GM15510 (cell line): ENCODE results near the gene CNOT10.

ENCODE experiments used
- POLR2A ChIP-seq: IDR thresholded peaks from 3 replicates; pipeline ENCODE4 v1.6.1; 2011; ENCODE audit warnings: borderline replicate concordance; ENCODE audit not compliant: insufficient read length; ENCODE audit errors: extremely low read depth

CNOT10 gene

DNA sequence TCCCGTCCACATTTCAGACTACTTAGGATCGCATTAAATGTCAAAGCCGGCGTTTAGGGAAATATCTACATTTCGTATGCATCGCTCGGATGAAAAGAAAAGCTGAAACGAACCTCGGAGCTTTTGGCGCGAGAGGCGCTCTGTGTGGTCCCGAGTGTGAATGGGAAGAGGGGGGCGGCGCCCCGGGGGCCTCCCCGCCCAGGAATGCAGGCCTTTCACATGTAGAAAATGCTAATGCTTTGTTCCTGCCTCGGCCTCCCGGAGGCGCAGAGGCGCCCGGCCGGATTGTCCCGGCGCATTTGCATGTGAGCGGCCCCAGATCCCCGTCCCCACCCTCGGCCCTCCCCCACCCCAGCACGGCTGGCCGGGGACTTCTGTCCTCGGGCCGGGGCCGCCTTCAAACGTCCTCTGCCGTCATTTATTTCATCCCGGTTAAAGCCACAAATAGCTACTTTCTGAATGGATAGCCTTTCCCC, 95.8 kb downstream of the CNOT10 start:
- TF ChIP-seq POLR2A, result no peak

DNA sequence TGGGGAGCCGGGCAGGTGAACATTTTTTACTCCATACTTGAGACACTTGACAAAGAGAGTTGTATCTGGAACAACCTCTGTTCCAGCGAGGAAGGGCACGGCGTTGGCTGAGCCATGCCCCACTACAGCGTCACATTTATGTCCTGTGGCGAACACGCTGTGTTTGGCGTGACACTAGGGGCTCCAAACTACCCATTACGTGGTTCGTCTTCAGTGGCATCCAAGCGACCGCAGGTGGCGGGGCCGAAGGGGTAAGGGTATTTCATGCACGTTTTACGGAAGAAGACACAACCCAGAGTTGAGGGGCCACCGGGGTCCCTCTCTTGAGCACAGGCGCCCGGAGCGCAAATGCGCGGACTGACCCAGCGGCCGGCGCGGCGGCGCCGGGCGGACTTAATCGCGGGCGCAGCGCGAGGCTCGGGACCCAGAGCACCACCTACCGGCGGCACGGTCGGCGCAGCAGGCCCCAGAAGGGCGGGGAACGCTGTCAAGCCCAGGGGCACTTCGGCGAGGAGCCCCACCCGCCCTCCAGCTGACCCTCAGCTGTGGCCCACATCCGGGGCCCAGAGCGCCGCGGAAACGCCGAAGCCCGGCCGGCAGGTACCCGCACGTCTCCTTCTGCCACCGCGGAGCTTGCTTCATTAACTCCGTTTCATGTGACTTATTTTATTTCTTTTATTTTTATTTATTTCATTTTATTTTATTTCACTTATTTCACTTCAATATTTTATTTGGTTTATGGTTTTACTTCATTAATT, 96.4 kb downstream of the CNOT10 start:
- peak; percentile 24 for TF ChIP-seq POLR2A

DNA sequence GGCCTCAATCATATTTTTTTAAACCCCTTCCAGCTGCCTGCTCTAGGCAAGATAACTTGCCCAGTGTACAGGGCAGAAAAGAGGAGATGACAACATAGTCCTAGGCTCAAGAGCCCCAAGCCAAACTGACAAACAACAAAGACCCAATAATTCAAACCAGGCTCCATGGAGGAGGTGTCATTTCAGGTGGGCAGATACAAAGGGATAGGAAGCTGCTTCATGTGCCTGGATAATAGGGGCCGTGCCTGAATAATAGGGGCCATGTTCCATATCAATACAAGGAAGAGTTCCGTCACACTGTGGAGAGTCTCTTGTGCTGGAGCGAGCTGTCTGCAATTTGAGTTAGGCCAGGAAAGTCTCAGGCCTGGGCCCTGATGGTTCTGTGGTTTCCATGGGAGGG, 97.4 kb downstream of the CNOT10 start:
- no peak for TF ChIP-seq POLR2A

DNA sequence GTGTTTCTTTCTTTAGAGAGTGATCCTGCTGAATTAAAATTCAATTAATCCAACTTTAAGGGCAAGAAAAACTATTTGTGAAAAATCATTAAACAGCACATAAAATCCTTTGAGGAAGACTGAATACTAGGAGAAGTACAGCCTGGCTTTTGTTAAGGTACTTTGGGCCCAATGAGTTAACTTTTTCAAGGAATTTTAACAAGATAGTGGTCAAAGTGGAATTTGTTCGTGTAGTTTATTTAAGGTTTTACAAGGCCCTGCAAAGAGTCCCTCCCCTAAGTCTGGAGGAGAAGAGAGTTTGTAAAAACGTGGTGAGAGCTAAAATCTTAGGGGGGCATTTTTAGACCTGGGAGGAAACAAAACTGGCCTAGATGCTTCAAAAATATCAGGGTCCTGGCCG, 106.8 kb downstream of the CNOT10 start:
- TF ChIP-seq POLR2A, result no peak

DNA sequence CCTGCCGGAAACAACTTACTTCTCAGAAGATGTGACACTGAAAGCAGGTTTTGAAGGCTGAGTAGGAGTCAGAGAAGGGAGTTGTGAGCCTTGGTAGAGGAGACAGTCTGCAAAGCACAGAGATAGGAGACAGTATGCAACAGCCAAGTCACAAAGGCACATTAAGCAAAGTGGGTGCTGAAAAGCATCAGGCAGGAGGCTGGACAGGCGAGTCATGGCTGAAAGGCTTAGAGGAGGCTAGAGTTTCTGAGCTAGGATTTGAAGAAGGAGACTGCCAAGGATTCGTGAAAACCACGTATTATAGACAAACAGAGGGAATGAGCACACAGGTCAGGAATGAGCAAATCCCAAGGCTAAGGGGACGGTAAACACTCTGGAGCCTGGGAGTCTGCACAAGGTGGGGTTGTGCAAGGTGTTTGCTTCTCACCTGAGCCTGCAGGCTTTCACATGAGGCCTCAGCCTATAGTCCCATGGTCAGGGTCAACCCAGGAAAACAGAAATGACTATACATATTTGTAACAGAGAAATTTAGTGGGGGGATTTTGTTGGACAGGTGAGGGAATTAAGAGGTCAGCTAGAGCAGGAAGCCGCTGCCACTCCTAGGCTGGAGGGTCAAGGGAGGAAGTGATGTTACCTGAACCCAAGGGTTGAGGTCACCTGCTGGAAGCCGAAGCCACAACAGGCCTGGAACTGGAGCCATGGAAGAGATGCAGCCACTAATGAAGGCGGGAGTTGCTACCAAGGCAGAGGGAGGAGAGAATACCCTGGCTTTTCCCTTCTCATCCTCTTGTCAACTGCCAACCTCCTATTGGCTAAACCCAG, 109.7 kb downstream of the CNOT10 start:
- TF ChIP-seq POLR2A, result no peak

DNA sequence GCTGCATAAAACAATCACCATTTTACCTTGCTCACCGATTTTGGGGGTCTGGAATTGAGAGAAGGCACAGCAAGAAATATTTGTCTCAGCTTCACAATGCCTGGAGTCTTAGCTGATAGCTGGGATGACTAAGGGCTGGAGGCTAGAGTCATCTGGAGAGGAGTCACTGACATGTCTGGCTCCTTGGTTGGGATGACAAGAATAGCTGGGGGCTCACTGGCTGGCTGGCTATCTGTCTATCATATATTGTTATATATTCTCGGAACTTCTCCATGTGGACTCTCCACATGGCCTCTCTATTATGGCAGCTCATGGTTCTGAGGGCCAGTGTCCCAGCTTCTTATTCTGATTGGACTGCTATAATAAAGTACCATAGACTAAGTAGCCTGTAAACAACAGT, 112.8 kb downstream of the CNOT10 start:
- TF ChIP-seq POLR2A, result no peak

DNA sequence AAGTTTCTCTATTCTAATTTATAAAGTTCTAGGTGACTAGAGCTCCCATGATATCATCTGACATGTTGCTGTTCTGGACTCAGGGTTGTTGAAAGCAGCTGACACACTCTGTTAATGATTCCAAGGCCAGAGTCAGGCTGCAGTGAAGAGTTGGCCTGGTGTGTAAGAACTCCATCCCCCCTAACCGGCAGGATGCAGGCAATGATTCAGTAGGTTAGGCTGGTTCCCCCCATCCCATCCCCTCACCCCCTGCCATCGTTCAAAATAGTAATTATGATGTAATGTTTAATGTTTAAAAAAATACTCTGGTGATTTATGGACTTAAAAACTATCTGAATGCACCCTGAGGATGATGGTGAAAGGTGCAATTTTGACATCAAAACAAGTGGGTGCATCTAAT, 128.2 kb downstream of the CNOT10 start:
- TF ChIP-seq POLR2A, result no peak

DNA sequence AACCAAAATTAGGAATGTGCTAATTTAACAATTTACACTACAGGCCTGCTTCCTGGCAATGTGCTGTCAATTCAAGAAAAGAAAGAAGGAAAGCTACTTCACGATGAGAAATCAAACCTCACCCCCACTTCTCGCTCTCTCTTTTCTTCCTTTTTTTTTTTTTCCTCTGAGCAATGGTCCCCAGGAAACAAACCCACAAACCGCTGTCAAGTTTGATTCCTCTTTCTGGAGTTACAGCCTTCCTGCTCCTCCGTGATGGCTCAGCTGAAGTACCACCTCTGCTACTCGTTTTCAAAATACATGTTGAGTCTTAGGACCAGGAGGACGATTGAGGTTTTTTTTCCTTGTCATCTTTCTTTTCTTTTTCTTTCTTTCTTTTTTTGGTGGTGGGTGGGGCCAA, 129.4 kb downstream of the CNOT10 start:
- no peak for TF ChIP-seq POLR2A

DNA sequence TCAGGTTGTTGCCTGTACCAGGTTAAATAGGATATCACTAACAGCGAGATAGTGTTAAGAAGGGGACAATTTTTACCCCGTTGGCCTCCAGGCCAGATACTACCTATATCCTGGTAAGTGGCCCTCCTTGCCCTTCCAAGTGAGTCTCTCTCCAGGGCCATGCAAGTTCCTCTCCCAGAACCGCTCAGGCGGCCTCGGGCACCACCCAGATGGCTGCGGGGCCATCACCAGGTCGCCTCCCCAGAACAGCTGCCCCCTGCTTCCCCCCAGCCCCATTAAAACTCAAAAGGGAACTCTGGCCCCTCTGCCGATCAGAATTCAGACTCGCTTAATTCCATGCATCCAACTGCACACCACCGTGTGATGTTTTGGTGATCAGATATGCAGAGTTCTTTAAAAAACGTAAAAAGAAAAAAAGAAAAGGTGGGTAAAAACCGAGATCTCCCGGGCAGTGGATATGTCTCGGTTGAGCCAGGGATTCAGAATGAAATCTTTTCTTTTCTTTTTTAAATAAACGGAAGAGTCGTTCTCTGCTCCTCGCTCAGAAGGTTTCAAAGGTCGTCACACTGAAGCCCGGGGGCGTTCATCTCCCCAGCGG, 131.0 kb downstream of the CNOT10 start:
- TF ChIP-seq POLR2A, result no peak

DNA sequence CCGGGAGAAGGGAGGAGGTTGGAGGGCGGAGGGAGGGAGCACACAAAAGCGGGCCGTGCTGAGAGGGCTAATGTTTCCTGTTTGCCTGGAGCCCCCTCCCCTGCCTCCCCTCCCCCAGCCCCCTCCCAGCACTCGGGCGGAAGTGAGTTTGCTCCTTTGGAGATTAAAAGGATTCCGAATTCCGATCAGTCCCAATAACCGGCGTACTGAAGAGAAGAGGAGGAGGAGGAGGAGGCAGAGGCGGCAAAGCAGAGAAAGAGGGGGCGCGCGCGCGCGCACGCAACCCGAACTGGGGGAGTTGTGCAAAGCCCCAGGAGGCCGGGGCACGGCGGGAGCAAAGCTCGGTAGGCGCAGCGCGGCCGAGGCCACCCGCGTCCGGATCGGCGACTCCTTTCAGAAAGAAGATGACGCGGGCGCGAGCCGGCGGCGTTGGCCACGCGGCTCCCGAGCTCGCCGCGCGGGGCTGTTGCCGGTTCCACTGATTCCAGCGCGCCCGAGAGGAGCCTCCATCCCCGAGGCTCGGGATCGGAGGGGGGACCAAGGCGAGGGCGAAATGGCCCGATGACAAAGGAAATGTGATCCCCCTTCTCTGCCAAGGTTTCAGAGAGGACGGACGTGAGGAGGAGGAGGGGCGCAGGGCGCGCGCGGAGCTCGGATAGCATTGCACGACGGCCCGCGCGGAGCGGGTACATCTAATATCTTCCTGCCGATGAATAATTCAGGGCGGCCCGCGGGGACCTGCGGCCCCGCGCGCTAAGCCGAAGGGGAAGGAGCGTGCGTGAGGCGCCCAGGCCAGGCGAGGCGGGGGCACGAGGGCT, 131.7 kb downstream of the CNOT10 start:
- TF ChIP-seq POLR2A, result no peak

DNA sequence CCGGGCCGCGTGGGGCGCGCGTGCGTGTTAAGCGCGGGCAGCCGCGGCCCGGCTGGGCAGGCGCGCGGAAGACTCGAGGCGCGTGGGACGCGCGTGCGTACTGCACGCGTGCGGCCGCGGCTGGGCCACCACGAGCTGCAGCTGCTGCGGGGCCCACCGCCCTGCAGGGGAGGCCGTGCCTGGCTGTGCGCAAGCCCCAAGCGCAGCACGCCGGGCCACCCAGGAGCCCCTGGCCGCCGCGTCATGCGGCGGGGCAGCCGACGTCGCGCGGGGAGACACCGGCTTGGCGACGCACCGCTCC, 132.2 kb downstream of the CNOT10 start:
- no peak for TF ChIP-seq POLR2A

DNA sequence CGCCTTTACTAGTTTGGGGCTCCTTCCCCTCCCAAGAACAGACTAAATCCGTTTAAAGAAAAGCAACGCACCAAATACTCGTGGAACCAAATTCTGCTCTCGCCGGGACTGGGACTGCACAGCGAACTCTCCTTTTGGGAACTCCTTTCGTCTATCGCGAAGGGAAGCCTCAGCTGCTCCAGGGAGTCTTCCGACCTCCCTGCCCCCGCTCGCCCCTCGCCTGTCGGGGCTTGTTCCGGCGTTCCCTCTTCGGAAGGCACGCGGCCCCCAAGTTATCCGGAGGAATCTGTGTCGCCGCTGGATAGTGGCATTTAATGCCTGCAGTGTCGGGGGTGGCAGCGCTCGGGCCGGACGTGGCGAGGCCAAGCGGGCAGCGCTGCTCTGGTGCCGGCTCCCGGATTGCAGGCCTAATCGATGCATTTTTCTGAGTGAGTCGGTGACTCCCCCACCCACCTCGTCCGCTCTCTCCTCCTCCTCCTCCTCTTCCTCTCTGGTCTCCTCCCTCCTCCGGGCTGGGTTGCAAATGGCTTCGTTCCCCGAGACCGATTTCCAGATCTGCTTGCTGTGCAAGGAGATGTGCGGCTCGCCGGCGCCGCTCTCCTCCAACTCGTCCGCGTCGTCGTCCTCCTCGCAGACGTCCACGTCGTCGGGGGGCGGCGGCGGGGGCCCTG, 132.7 kb downstream of the CNOT10 start, which contains the start of gene TRIM71:
TRIM71 (plus strand) TSS at position 440 of the 671 bp plus-strand sequence; CDS start at position 524, 84 bp downstream.
- TF ChIP-seq POLR2A, result no peak

DNA sequence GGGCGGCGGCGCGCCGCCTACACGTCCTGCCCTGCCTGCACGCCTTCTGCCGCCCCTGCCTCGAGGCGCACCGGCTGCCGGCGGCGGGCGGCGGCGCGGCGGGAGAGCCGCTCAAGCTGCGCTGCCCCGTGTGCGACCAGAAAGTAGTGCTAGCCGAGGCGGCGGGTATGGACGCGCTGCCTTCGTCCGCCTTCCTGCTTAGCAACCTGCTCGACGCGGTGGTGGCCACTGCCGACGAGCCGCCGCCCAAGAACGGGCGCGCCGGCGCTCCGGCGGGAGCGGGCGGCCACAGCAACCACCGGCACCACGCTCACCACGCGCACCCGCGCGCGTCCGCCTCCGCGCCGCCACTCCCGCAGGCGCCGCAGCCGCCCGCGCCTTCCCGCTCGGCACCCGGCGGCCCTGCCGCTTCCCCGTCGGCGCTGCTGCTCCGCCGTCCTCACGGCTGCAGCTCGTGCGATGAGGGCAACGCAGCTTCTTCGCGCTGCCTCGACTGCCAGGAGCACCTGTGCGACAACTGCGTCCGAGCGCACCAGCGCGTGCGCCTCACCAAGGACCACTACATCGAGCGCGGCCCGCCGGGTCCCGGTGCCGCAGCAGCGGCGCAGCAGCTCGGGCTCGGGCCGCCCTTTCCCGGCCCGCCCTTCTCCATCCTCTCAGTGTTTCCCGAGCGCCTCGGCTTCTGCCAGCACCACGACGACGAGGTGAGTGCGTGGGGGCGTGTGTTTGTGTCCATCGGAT, 133.4 kb downstream of the CNOT10 start:
- no peak for TF ChIP-seq POLR2A
